A549 (cell line): ENCODE measurements around the gene KCNK3. TPM values are rescaled to one million over a fixed set of nuclear protein-coding genes. Genes with fewer than 3 reads are reported as not detected.

ENCODE experiments used
- ATAC-seq, 2 experiments: fragments of 200-7000 bp in 1 of 2; fragments of >200 bp in 1 of 2; cut with Nextera tagmentation in 1 of 2; cut with Tn5 transposase in 1 of 2; 3 replicates each; pipeline versions ENCODE4 v1.8.0 to v1.9.1; 2018 to 2020; ENCODE audit warnings: mild to moderate bottlenecking in 1 of 2, moderate library complexity in 1 of 2
- CTCF ChIA-PET: fragments of 300-600 bp; sonication (Branson Sonifier 250); formaldehyde crosslinking; extraction: SDS; loops from one replicate; lab custom pipeline; 2021; ENCODE audit warnings: antibody characterized with exemption, inconsistent platforms; lab: Yijun Ruan, JAX
- POLR2A ChIA-PET: fragments of 350-600 bp; formaldehyde crosslinking; extraction: SDS; loops from one replicate; lab custom pipeline; 2021; ENCODE audit warnings: antibody characterized with exemption, inconsistent platforms; lab: Yijun Ruan, JAX
- DNase-seq, 2 experiments: peaks; one replicate each; pipeline versions ENCODE4 v3.0.0 to v3.0.0-alpha.2; 2011 to 2016; ENCODE audit warnings: low read depth in 1 of 2, low spot score in 1 of 2
- FAIRE-seq: peaks from 2 replicates; lab custom pipeline; 2011; peaks lifted over from hg19 to GRCh38; lab: Jason Lieb, UNC
- H3K27ac ChIP-seq, 2 experiments: fragments of >200 bp; sonication (Bioruptor Twin); formaldehyde crosslinking; 3 replicates each; pipeline ENCODE4 v1.5.1; 2016 to 2017
- H3K4me1 ChIP-seq: fragments of >200 bp; sonication (Bioruptor Twin); formaldehyde crosslinking; 3 replicates; pipeline ENCODE4 v1.6.1; 2016
- H3K4me2 ChIP-seq: fragments of >200 bp; sonication (Bioruptor Twin); formaldehyde crosslinking; 3 replicates; pipeline ENCODE4 v1.6.1; 2016
- H3K4me3 ChIP-seq: fragments of >200 bp; sonication (Bioruptor Twin); formaldehyde crosslinking; 3 replicates; pipeline ENCODE4 v1.5.1; 2016
- H3K9me3 ChIP-seq: fragments of >200 bp; sonication (Bioruptor Twin); formaldehyde crosslinking; 3 replicates; pipeline ENCODE4 v1.6.1; 2016
- CBX2 ChIP-seq: fragments of 200-600 bp; sonication (generic); IDR thresholded peaks from 2 replicates; pipeline ENCODE4 v1.6.1; 2016; ENCODE audit warnings: low read depth, mild to moderate bottlenecking, borderline replicate concordance
- CEBPB ChIP-seq, 2 experiments: fragments of >200 bp in 1 of 2; sonication (Bioruptor Twin) in 1 of 2; formaldehyde crosslinking in 1 of 2; IDR thresholded peaks; 2 replicates each; pipeline ENCODE4 v1.6.1; 2012 to 2016
- EHF ChIP-seq: fragments of 250-450 bp; sonication (Bioruptor Pico); IDR thresholded peaks from 2 replicates; pipeline ENCODE4 v1.5.0; 2020; ENCODE audit warnings: mild to moderate bottlenecking
- ELK1 ChIP-seq: fragments of 150-350 bp; IDR thresholded peaks from 2 replicates; pipeline ENCODE4 v1.6.1; 2014; ENCODE audit warnings: low read depth, mild to moderate bottlenecking, low read length
- ESRRA ChIP-seq: fragments of 150-350 bp; IDR thresholded peaks from 2 replicates; pipeline ENCODE4 v1.6.1; 2014; ENCODE audit warnings: mild to moderate bottlenecking, low read length, borderline replicate concordance
- FOSB ChIP-seq: fragments of 250-450 bp; sonication (Bioruptor Pico); IDR thresholded peaks from 2 replicates; pipeline ENCODE4 v1.5.0; 2020; ENCODE audit warnings: mild to moderate bottlenecking, moderate library complexity
- FOSL2 ChIP-seq, 2 experiments: fragments of 450-650 bp in 1 of 2; fragments of >200 bp in 1 of 2; sonication (Bioruptor Twin) in 1 of 2; formaldehyde crosslinking; IDR thresholded peaks; 2 replicates each; pipeline versions ENCODE4 v1.5.0 to v1.6.1; 2016 to 2020; ENCODE audit warnings: mild to moderate bottlenecking in 1 of 2, moderate library complexity in 1 of 2
- HDAC2 ChIP-seq: fragments of 200-600 bp; sonication (generic); IDR thresholded peaks from 2 replicates; pipeline ENCODE4 v1.6.1; 2016
- HMGXB4 ChIP-seq: fragments of 250-450 bp; sonication (Bioruptor Pico); IDR thresholded peaks from 2 replicates; pipeline ENCODE4 v1.5.0; 2021; ENCODE audit warnings: mild to moderate bottlenecking, moderate library complexity, borderline replicate concordance
- HOXA7 ChIP-seq: fragments of 250-450 bp; sonication (Bioruptor Pico); IDR thresholded peaks from 2 replicates; pipeline ENCODE4 v1.5.0; 2020; ENCODE audit warnings: mild to moderate bottlenecking, moderate library complexity
- MYC ChIP-seq: IDR thresholded peaks from 2 replicates; pipeline ENCODE4 v1.6.1; 2012; ENCODE audit warnings: mild to moderate bottlenecking, inconsistent platforms, low read length, improper control_type of control experiment, borderline replicate concordance
- NFE2L2 ChIP-seq: fragments of 150-350 bp; conservative IDR thresholded peaks from 2 replicates; pipeline ENCODE4 v1.6.1; 2014; ENCODE audit warnings: low read length
- NPAS2 ChIP-seq: fragments of 250-450 bp; sonication (Bioruptor Pico); IDR thresholded peaks from 2 replicates; pipeline ENCODE4 v1.8.0; 2022; ENCODE audit warnings: mild to moderate bottlenecking, moderate library complexity, borderline replicate concordance
- POLR2A ChIP-seq: IDR thresholded peaks from 2 replicates; pipeline ENCODE4 v1.6.1; 2012; ENCODE audit warnings: mild to moderate bottlenecking, low read length
- POLR2AphosphoS2 ChIP-seq: conservative IDR thresholded peaks from 2 replicates; pipeline ENCODE4 v1.6.1; 2012; ENCODE audit warnings: low read length, improper control_type of control experiment, inconsistent platforms
- RAD21 ChIP-seq, 2 experiments: fragments of >200 bp in 1 of 2; sonication (Bioruptor Twin) in 1 of 2; formaldehyde crosslinking in 1 of 2; IDR thresholded peaks in 1 of 2; conservative IDR thresholded peaks in 1 of 2; 2 replicates in 1 of 2; 3 replicates in 1 of 2; pipeline ENCODE4 v1.6.1; 2012 to 2018; ENCODE audit warnings: inconsistent platforms in 1 of 2
- RARB ChIP-seq: fragments of 250-450 bp; sonication (Bioruptor Pico); IDR thresholded peaks from 2 replicates; pipeline ENCODE4 v1.8.0; 2021; ENCODE audit warnings: mild to moderate bottlenecking, moderate library complexity
- RCOR1 ChIP-seq: fragments of 150-350 bp; IDR thresholded peaks from 2 replicates; pipeline ENCODE4 v1.6.1; 2014; ENCODE audit warnings: antibody characterized with exemption, low read length, low read depth
- SMC3 ChIP-seq: fragments of >200 bp; sonication (Bioruptor Twin); formaldehyde crosslinking; IDR thresholded peaks from 3 replicates; pipeline ENCODE4 v1.6.1; 2018; ENCODE audit warnings: inconsistent platforms
- SREBF2 ChIP-seq: fragments of 450-650 bp; IDR thresholded peaks from 2 replicates; pipeline ENCODE4 v1.6.1; 2014; ENCODE audit warnings: mild to moderate bottlenecking, moderate library complexity
- ZNF302 ChIP-seq: fragments of 250-450 bp; sonication (Bioruptor Pico); IDR thresholded peaks from 2 replicates; pipeline ENCODE4 v1.9.0; 2021; ENCODE audit warnings: inconsistent platforms, mild to moderate bottlenecking, moderate library complexity
- ZSCAN20 ChIP-seq: fragments of 250-450 bp; sonication (Bioruptor Pico); IDR thresholded peaks from 2 replicates; pipeline ENCODE4 v1.8.0; 2022; ENCODE audit warnings: mild to moderate bottlenecking, moderate library complexity
- whole genome bisulfite sequencing: methylation state at CpG from one replicate; pipeline ENCODE4 v1.1.6; 2017; ENCODE audit errors: missing lambda C conversion rate; 5-methylcytosine and 5-hydroxymethylcytosine counted together
- polyA plus RNA-seq, 4 experiments: library from polyadenylated mRNA; depleted of rRNA in 3 of 4; stranded (reverse); fragments of >200 nt; fragmentation: RNase III in 1 of 4; extraction: RNeasy Plus Mini Kit Qiagen cat#74134 plus additional on column Dnase treatment in 1 of 4; gene quantifications; 2 replicates in 3 of 4; 3 replicates in 1 of 4; pipeline ENCODE4 v1.2.3, GENCODE V29; 2011 to 2017
- TF ChIP-seq, protein P1 (sequence below): fragments of 250-450 bp; sonication (Bioruptor Pico); IDR thresholded peaks from 2 replicates; pipeline ENCODE4 v1.5.0; 2020; ENCODE audit warnings: low read depth, mild to moderate bottlenecking, moderate library complexity
- TF ChIP-seq, protein P2 (sequence below): fragments of >200 bp; sonication (Bioruptor Twin); formaldehyde crosslinking; IDR thresholded peaks from 3 replicates; pipeline ENCODE4 v1.5.1; 2016
- TF ChIP-seq, protein P3 (sequence below): IDR thresholded peaks from 2 replicates; pipeline ENCODE4 v1.6.1; 2012
- TF ChIP-seq, protein P4 (sequence below): fragments of 450-650 bp; IDR thresholded peaks from 2 replicates; pipeline ENCODE4 v1.6.1; 2014; ENCODE audit warnings: antibody characterized with exemption

KCNK3 gene
- polyA plus RNA-seq, 2 of the 4 experiments (the other 2 are of a cell fraction): 2.4 to 2.8 TPM

GRCh38 chr2:26682155-26682554 lies 10.4 kb upstream of the KCNK3 start:
- ATAC-seq (no peak), DNase-seq (no peak), FAIRE-seq (no peak)
- POLR2A ChIA-PET: no interaction called here
- no peak overlapping the region for H3K4me3 ChIP-seq
- H3K9me3 ChIP-seq: peaks cover 7% of the 10 kb centered on the region; the same call in 2 of the 3 replicates
- 72% methylated on average over 8 of the region's 8 CpGs for WGBS
- peaks cover 3% of the 10 kb centered on the region; the same call in 1 of the 3 replicates for H3K4me1 ChIP-seq
- H3K4me2 ChIP-seq: no peak overlapping the region
- CTCF ChIA-PET: interaction anchor here (0.5 to 8.1 kb wide), 11 partner anchors 9 to 475 kb away, joined by 3 to 34 read pairs (median 5); no protein-coding TSS in a partner anchor
- H3K27ac ChIP-seq: no peak overlapping the region; a peak in 1 of 6 replicates
- TF ChIP-seq RCOR1 (no peak), EHF (CRISPR knock-in tag) (no peak), SMC3 (no peak), MYC (no peak), POLR2A (no peak)
- TF ChIP-seq, protein P1, sequence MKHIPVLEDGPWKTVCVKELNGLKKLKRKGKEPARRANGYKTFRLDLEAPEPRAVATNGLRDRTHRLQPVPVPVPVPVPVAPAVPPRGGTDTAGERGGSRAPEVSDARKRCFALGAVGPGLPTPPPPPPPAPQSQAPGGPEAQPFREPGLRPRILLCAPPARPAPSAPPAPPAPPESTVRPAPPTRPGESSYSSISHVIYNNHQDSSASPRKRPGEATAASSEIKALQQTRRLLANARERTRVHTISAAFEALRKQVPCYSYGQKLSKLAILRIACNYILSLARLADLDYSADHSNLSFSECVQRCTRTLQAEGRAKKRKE: no peak

DNA sequence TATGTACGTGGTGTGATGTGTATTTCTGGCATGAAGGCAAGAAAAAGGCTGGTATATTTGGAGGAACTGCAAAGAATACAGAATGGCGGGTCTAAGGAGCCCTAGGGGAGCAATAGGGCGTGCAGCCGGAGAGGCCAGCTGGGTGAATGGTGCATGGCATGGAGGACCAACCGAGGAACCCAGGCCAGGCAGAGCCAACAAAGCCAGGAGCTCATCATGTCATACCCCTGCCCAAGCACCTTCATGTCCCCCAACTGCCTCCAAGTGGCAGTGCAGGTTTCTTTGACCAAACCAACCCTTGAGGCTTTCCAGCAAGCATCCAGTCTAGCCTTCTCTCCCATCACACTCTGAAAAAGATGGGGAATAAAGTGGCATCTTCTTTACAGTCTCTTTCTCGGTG lies 8.9 kb upstream of the KCNK3 start:
- CTCF ChIA-PET: interaction anchor here (1.3 to 8.1 kb wide), 6 partner anchors 11 to 106 kb away, joined by 4 to 34 read pairs (median 7); no protein-coding TSS in a partner anchor
- POLR2A ChIA-PET: no interaction called here

DNA sequence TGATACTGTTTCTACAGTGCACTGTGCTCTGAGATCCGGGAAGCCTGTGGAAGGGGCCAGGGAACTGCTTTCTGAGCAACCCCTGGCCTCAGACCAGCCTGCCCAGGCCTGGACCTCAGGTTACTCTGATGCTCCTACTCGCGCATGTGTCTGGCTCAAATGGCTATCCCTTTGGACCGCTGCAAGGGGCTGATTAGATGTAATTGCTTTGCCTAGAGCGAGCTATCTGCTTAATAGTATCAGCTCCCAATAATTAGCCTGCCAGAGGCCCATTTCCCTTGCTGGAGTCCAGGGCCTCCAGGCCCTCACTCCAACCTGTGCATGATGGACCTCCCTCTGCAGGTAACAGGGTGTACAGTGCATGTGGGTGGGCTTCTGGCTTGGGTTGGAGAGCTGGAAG lies 7.2 kb upstream of the KCNK3 start:
- TF ChIP-seq FOSB (CRISPR knock-in tag): no peak
- TF ChIP-seq RAD21 (conservative IDR thresholded peaks at IDR 0.05 in 1 of 2, IDR thresholded peaks at IDR 0.05 in 1 of 2): no peak
- no peak for TF ChIP-seq HDAC2
- no peak for TF ChIP-seq HMGXB4 (CRISPR knock-in tag)
- TF ChIP-seq, protein P2, sequence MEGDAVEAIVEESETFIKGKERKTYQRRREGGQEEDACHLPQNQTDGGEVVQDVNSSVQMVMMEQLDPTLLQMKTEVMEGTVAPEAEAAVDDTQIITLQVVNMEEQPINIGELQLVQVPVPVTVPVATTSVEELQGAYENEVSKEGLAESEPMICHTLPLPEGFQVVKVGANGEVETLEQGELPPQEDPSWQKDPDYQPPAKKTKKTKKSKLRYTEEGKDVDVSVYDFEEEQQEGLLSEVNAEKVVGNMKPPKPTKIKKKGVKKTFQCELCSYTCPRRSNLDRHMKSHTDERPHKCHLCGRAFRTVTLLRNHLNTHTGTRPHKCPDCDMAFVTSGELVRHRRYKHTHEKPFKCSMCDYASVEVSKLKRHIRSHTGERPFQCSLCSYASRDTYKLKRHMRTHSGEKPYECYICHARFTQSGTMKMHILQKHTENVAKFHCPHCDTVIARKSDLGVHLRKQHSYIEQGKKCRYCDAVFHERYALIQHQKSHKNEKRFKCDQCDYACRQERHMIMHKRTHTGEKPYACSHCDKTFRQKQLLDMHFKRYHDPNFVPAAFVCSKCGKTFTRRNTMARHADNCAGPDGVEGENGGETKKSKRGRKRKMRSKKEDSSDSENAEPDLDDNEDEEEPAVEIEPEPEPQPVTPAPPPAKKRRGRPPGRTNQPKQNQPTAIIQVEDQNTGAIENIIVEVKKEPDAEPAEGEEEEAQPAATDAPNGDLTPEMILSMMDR: no peak
- TF ChIP-seq ELK1: no peak
- TF ChIP-seq, protein P3, sequence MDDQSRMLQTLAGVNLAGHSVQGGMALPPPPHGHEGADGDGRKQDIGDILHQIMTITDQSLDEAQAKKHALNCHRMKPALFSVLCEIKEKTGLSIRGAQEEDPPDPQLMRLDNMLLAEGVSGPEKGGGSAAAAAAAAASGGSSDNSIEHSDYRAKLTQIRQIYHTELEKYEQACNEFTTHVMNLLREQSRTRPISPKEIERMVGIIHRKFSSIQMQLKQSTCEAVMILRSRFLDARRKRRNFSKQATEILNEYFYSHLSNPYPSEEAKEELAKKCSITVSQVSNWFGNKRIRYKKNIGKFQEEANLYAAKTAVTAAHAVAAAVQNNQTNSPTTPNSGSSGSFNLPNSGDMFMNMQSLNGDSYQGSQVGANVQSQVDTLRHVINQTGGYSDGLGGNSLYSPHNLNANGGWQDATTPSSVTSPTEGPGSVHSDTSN: no peak
- TF ChIP-seq, protein P4, sequence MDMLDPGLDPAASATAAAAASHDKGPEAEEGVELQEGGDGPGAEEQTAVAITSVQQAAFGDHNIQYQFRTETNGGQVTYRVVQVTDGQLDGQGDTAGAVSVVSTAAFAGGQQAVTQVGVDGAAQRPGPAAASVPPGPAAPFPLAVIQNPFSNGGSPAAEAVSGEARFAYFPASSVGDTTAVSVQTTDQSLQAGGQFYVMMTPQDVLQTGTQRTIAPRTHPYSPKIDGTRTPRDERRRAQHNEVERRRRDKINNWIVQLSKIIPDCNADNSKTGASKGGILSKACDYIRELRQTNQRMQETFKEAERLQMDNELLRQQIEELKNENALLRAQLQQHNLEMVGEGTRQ: no peak
- no peak for TF ChIP-seq HOXA7 (CRISPR knock-in tag)
- no peak for TF ChIP-seq POLR2A
- no peak for TF ChIP-seq SMC3
- TF ChIP-seq RARB (CRISPR knock-in tag): no peak
- no peak for TF ChIP-seq CEBPB (IDR thresholded peaks at IDR 0.05)
- no peak for TF ChIP-seq NFE2L2
- no peak for TF ChIP-seq ZSCAN20 (CRISPR knock-in tag)
- TF ChIP-seq FOSL2 (IDR thresholded peaks at IDR 0.05): no peak
- no peak for TF ChIP-seq FOSL2 (CRISPR knock-in tag; IDR thresholded peaks at IDR 0.05)
- TF ChIP-seq SREBF2: no peak
- TF ChIP-seq POLR2AphosphoS2: no peak
- TF ChIP-seq, all 56 proteins: peak for 0
- Histone ChIP-seq H3K4me3 (no peak overlapping the region), H3K4me1 (peaks cover 6% of the 10 kb centered on the region; the same call in 1 of the 3 replicates), H3K27ac (no peak overlapping the region), H3K9me3 (no peaks in the 10 kb centered on the region), H3K4me2 (no peak overlapping the region)
- POLR2A ChIA-PET: no interaction called here
- DNase-seq: no peak
- 62% methylated on average over 5 of the region's 5 CpGs for WGBS
- no peak for FAIRE-seq
- CTCF ChIA-PET: interaction anchor here (1.0 to 8.1 kb wide), 4 partner anchors 11 to 79 kb away, joined by 3 to 34 read pairs (median 18); no protein-coding TSS in a partner anchor
- no peak for ATAC-seq

More for the DNA sequence above, 8.9 kb upstream of the KCNK3 start:
- no peaks in the 10 kb centered on the region for H3K9me3 ChIP-seq
- H3K4me1 ChIP-seq: peaks cover 6% of the 10 kb centered on the region; the same call in 1 of the 3 replicates
- H3K4me2 ChIP-seq: no peak overlapping the region
- no peak overlapping the region for H3K27ac ChIP-seq
- no peak for FAIRE-seq
- H3K4me3 ChIP-seq: no peak overlapping the region
- WGBS: 57% methylated on average over 6 of the region's 6 CpGs
- no peak for ATAC-seq
- peak in 1 of 2 experiments; percentile 26 for DNase-seq
- TF ChIP-seq MYC (no peak), ESRRA (no peak), NPAS2 (no peak), CBX2 (no peak), POLR2A (no peak), FOSL2 (IDR thresholded peaks at IDR 0.05) (no peak), FOSL2 (CRISPR knock-in tag; IDR thresholded peaks at IDR 0.05) (no peak), SREBF2 (no peak), RARB (CRISPR knock-in tag) (no peak), POLR2AphosphoS2 (no peak), ZNF302 (CRISPR knock-in tag) (no peak)
- TF ChIP-seq, all 56 proteins: peak for 0
